Cerebellar nuclear complex (tissue), 1 donor: ENCODE results near the gene ABCD2.
"Not testable (repeated sequence)": the region's sequence is repeated elsewhere in the genome, so short reads cannot be mapped to it uniquely, and the experiment has no call there.

ENCODE experiments used
- DNase-seq, 2 experiments: peaks; one replicate each; lab custom pipeline; 2025; lab: John Stamatoyannopoulos, UW

The ABCD2 gene

GRCh38 chr12:39612250-39612649 lies 7.4 kb downstream of the ABCD2 start:
- DNase-seq, result no peak

- DNase-seq, result no peak
These were observed 7.8 kb downstream of the ABCD2 start for GRCh38 chr12:39611818-39612217.

GRCh38 chr12:39610436-39611025 lies 9.1 kb downstream of the ABCD2 start:
- no peak for DNase-seq

- no peak for DNase-seq
These were observed 12.7 kb downstream of the ABCD2 start for GRCh38 chr12:39606712-39607423.

GRCh38 chr12:39605996-39606395 lies 13.6 kb downstream of the ABCD2 start:
- no peak for DNase-seq

- peak in 1 of 2 experiments; percentile 47 for DNase-seq
These were observed 14.1 kb downstream of the ABCD2 start for GRCh38 chr12:39605501-39605900.

GRCh38 chr12:39603065-39603464 lies 16.5 kb downstream of the ABCD2 start:
- DNase-seq, result no peak

GRCh38 chr12:39601951-39602350 lies 17.7 kb downstream of the ABCD2 start:
- not testable (repeated sequence) for DNase-seq

- no peak for DNase-seq
These were observed 23.7 kb downstream of the ABCD2 start for GRCh38 chr12:39595928-39596327.

GRCh38 chr12:39592295-39592694 lies 27.3 kb downstream of the ABCD2 start:
- DNase-seq, result no peak

GRCh38 chr12:39588348-39588747 lies 31.3 kb downstream of the ABCD2 start:
- no peak for DNase-seq

- no peak for DNase-seq
These were observed 32.4 kb downstream of the ABCD2 start for GRCh38 chr12:39587225-39587624.

GRCh38 chr12:39586816-39587215 lies 32.8 kb downstream of the ABCD2 start:
- DNase-seq, result no peak

- no peak for DNase-seq
These were observed 38.0 kb downstream of the ABCD2 start for GRCh38 chr12:39581592-39581991.

- DNase-seq, result no peak
These were observed 44.1 kb downstream of the ABCD2 start for GRCh38 chr12:39575498-39575875.

GRCh38 chr12:39574785-39575497 lies 44.7 kb downstream of the ABCD2 start:
- no peak for DNase-seq

- DNase-seq, result no peak
These were observed 45.2 kb downstream of the ABCD2 start for GRCh38 chr12:39574378-39574777.

- no peak for DNase-seq
These were observed 45.6 kb downstream of the ABCD2 start for GRCh38 chr12:39573971-39574370.

GRCh38 chr12:39572551-39572950 lies 47.1 kb downstream of the ABCD2 start:
- no peak for DNase-seq

GRCh38 chr12:39571351-39571750 lies 48.3 kb downstream of the ABCD2 start:
- DNase-seq, result no peak

GRCh38 chr12:39553476-39553875 lies 66.1 kb downstream of the ABCD2 start:
- no peak for DNase-seq

GRCh38 chr12:39544211-39544610 lies 75.4 kb downstream of the ABCD2 start:
- DNase-seq, result not testable (repeated sequence)

- DNase-seq, result no peak
These were observed 78.1 kb downstream of the ABCD2 start for GRCh38 chr12:39541471-39541870.
